A375 (cell line): ENCODE measurements around the gene SYT2. TPM values are rescaled to one million over a fixed set of nuclear protein-coding genes. Genes with fewer than 3 reads are reported as not detected.

Source experiments
- total RNA-seq: library from RNA; depleted of rRNA; stranded (reverse); fragments of >200 nt; shearing (Covaris generic); gene quantifications from 2 replicates; pipeline ENCODE4 v1.2.3, GENCODE V29; 2014; rRNA removed

Gene SYT2
- not detected in 2 replicates for total RNA-seq

GRCh38 chr1:202710070-202711045 is at the start of gene SYT2:
TSS of gene SYT2 (minus strand) at chr1:202710454. CDS start at chr1:202605772, 104,682 bp downstream.

Other genes with a start within 250 kb of the SYT2 start
- 65.3 and 68.1 TPM in 2 replicates for gene KDM5B, start 98.0 kb upstream of the SYT2 start, total RNA-seq
- gene PCAT6, start 100.5 kb upstream of the SYT2 start, total RNA-seq, result not detected in 2 replicates
- 5.5 and 7.5 TPM in 2 replicates for gene RABIF, start 178.7 kb upstream of the SYT2 start, total RNA-seq
- 31.4 and 33.0 TPM in 2 replicates for gene KLHL12, start 216.8 kb upstream of the SYT2 start, total RNA-seq
- 159 and 161 TPM in 2 replicates for gene ADIPOR1, start 247.9 kb upstream of the SYT2 start, total RNA-seq